Upper lobe of left lung (tissue), 6 donors: Measurements from ENCODE around the gene KRTAP5-1. TPM values are rescaled to one million over a fixed set of nuclear protein-coding genes. Genes with fewer than 3 reads are reported as not detected.
"Not testable (repeated sequence)": the region's sequence is repeated elsewhere in the genome, so short reads cannot be mapped to it uniquely, and the experiment has no call there.

Experiments
- ATAC-seq, 2 donors: fragments of 200-7000 bp; cut with Tn5 transposase; one replicate each; pipeline ENCODE4 v1.9.1; 2022; ENCODE audit warnings: mild to moderate bottlenecking in 2 of 2, moderate library complexity in 2 of 2; ENCODE audit not compliant: low FRiP score in 2 of 2
- DNase-seq, 2 donors: peaks; one replicate each; pipeline ENCODE4 v3.0.0-alpha.2; 2019 to 2020
- H3K27ac ChIP-seq, 4 donors: fragments of 200-600 bp; sonication (generic); one replicate each; pipeline ENCODE4 v1.5.1; 2016 to 2019
- H3K27me3 ChIP-seq, 4 donors: fragments of 200-600 bp; sonication (generic); one replicate each; pipeline ENCODE4 v1.5.1; 2017 to 2019
- H3K36me3 ChIP-seq, 4 donors: fragments of 200-600 bp; sonication (generic); one replicate each; pipeline ENCODE4 v1.5.1; 2016 to 2019
- H3K4me1 ChIP-seq, 4 donors: fragments of 200-600 bp; sonication (generic); one replicate each; pipeline ENCODE4 v1.5.1; 2018 to 2019
- H3K4me3 ChIP-seq, 4 donors: fragments of 200-600 bp; sonication (generic); one replicate each; pipeline ENCODE4 v1.5.1; 2017 to 2019; ENCODE audit warnings: mild to moderate bottlenecking in 2 of 4, moderate library complexity in 1 of 4
- H3K9me3 ChIP-seq, 4 donors: fragments of 200-600 bp; sonication (generic); one replicate each; pipeline ENCODE4 v1.5.1; 2018 to 2019
- EP300 ChIP-seq, 4 donors: sonication (generic); formaldehyde crosslinking; IDR thresholded peaks; one replicate each; pipeline ENCODE4 v1.5.1; 2017; ENCODE audit warnings: antibody characterized with exemption in 4 of 4, control low read depth in 2 of 4
- POLR2A ChIP-seq, 4 donors: fragments of 450-650 bp; IDR thresholded peaks; one replicate each; pipeline ENCODE4 v1.5.1; 2016 to 2017; ENCODE audit warnings: antibody characterized with exemption in 4 of 4, mild to moderate bottlenecking in 2 of 4
- POLR2AphosphoS5 ChIP-seq, 2 donors: sonication (generic); formaldehyde crosslinking; IDR thresholded peaks; one replicate each; pipeline ENCODE4 v1.5.1; 2017; ENCODE audit warnings: antibody characterized with exemption in 2 of 2
- WGBS, 2 donors: methylation state at CpG; one replicate each; pipeline ENCODE4 v1.1.5; 2017 to 2018; 5-methylcytosine and 5-hydroxymethylcytosine counted together
- total RNA-seq, 6 donors: library from RNA; depleted of rRNA in 4 of 6; stranded (reverse); fragments of >200 nt in 4 of 6; gene quantifications; one replicate each; pipeline versions ENCODE4 v1.1.0 to v1.2.1, GENCODE V29; 2016 to 2021
- TF ChIP-seq, protein P1 (sequence below), 6 experiments: fragments of 450-650 bp in 4 of 6; fragments of 200-600 bp in 2 of 6; sonication (generic) in 2 of 6; IDR thresholded peaks; one replicate each; pipeline ENCODE4 v1.5.1; 2016 to 2019; ENCODE audit warnings: antibody characterized with exemption in 6 of 6
- donor health status: DM: no; HTN: no; CAD: no; lungs with moderate emphysema.
- donor health status: DM: no; HTN: yes; CAD: no; lungs with severe emphysema.

Gene KRTAP5-1
- total RNA-seq, 6 donors from 2014 or later, result not detected

DNA sequence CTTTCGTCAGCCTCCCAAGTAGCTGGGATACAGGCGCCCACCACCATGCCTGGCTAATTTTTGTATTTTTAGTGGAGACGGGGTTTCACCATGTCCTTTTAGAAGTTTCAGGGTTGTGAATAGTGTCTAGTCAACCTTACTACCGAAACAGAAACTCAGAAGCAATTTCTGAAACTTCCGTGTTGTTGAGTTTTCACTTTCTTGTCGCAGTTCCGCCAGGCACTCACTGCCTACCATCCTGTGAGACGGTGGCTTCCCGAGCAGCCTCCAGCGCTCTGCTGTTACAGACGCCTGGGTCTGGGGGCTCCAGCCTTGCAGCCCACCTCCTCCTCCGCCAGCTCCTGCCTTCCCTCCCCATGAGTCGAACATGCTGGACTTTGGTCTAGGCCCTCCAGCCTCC, 20.8 kb upstream of the KRTAP5-1 start:
- not testable (repeated sequence) for H3K27me3 ChIP-seq, H3K36me3 ChIP-seq, H3K27ac ChIP-seq, H3K4me3 ChIP-seq, ATAC-seq, DNase-seq, H3K9me3 ChIP-seq, H3K4me1 ChIP-seq
- WGBS, 2 donors, result 83 to 91% methylated on average over 12 to 13 of the region's 13 CpGs

DNA sequence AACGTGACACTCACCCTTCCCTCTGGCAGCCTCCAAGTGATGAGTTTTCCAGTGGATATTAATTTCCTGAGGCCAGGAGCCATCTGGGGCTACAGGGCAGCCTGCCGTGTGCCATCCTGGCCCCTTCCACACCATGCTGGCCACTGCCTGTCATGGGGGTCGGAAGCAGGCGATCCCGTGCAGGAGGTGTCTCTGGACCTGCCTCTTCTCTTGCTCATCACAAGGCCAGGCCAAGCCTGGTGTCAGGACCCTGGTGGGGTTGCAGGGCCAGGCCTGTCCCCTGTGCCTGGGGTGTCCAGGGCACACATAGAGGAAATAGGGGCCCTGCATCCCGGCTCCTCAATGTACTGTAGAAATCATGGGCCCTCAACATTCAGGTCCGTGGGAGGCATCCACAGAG, 19.6 kb upstream of the KRTAP5-1 start:
- H3K27ac ChIP-seq, result no peak overlapping the region
- ATAC-seq (no peak), DNase-seq (peak in 1 of 2 donors; percentile 50)
- H3K9me3 ChIP-seq, result no peaks in the 10 kb centered on the region
- 84 to 88% methylated on average over 6 to 7 of the region's 7 CpGs for WGBS, 2 donors
- H3K27me3 ChIP-seq, result no peaks in the 10 kb centered on the region
- H3K36me3 ChIP-seq, result no peaks in the 10 kb centered on the region
- H3K4me1 ChIP-seq, result no peaks in the 10 kb centered on the region
- no peak overlapping the region for H3K4me3 ChIP-seq
- TF ChIP-seq EP300 (IDR thresholded peaks at IDR 0.05), result no peak

DNA sequence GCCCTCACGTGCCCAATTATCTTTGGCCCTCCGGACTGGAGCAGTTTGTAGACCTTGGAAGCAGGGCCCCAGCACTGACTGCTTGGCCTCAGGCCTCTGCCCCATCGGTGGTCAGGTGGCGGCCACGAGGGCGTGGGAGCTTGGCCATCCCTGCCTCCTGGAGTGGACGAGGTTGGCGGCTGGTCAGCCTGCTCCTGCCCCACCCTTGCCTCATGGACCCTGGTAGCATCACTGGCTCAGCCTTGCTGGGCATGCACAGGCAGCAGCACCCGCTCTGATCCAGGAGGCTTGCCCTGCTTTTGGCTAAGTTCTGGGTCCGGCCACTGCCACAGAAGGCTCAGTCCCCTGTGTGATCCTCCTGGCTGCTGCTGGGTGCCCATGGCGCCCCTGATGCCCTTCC, 19.1 kb upstream of the KRTAP5-1 start:
- DNase-seq, result peak in 1 of 2 donors; percentile 74
- no peaks in the 10 kb centered on the region for H3K27me3 ChIP-seq
- TF ChIP-seq EP300 (IDR thresholded peaks at IDR 0.05), result no peak
- TF ChIP-seq POLR2A (IDR thresholded peaks at IDR 0.05), result no peak
- TF ChIP-seq, protein P1, sequence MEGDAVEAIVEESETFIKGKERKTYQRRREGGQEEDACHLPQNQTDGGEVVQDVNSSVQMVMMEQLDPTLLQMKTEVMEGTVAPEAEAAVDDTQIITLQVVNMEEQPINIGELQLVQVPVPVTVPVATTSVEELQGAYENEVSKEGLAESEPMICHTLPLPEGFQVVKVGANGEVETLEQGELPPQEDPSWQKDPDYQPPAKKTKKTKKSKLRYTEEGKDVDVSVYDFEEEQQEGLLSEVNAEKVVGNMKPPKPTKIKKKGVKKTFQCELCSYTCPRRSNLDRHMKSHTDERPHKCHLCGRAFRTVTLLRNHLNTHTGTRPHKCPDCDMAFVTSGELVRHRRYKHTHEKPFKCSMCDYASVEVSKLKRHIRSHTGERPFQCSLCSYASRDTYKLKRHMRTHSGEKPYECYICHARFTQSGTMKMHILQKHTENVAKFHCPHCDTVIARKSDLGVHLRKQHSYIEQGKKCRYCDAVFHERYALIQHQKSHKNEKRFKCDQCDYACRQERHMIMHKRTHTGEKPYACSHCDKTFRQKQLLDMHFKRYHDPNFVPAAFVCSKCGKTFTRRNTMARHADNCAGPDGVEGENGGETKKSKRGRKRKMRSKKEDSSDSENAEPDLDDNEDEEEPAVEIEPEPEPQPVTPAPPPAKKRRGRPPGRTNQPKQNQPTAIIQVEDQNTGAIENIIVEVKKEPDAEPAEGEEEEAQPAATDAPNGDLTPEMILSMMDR (IDR thresholded peaks at IDR 0.05), result no peak
- no peak for TF ChIP-seq POLR2AphosphoS5 (IDR thresholded peaks at IDR 0.05)
- WGBS, 2 donors, result 92 to 94% methylated on average over 8 of the region's 11 CpGs
- H3K27ac ChIP-seq, result no peak overlapping the region
- H3K9me3 ChIP-seq, result no peaks in the 10 kb centered on the region
- H3K4me1 ChIP-seq, result no peaks in the 10 kb centered on the region
- no peak overlapping the region for H3K4me3 ChIP-seq
- no peak for ATAC-seq
- no peaks in the 10 kb centered on the region for H3K36me3 ChIP-seq

DNA sequence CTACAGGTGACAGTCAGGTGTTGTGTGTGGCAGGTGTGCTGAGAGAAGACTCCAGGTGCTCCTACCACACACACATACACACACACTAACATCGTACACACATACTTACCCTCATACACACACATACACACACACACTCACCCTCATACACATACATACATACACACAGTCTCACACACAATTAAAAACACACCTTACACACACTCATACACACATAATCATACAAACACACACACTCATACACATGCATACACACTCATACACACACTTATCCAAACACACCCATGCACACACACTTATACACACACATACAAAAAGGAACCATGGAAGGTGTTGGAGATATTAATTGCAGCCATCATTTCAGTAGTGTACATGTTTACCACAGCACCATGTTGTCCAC, 18.5 kb upstream of the KRTAP5-1 start:
- TF ChIP-seq, protein P1 (IDR thresholded peaks at IDR 0.05), result no peak
- no peak for TF ChIP-seq EP300 (IDR thresholded peaks at IDR 0.05)
- TF ChIP-seq POLR2AphosphoS5 (IDR thresholded peaks at IDR 0.05), result no peak
- no peak for TF ChIP-seq POLR2A (IDR thresholded peaks at IDR 0.05)

DNA sequence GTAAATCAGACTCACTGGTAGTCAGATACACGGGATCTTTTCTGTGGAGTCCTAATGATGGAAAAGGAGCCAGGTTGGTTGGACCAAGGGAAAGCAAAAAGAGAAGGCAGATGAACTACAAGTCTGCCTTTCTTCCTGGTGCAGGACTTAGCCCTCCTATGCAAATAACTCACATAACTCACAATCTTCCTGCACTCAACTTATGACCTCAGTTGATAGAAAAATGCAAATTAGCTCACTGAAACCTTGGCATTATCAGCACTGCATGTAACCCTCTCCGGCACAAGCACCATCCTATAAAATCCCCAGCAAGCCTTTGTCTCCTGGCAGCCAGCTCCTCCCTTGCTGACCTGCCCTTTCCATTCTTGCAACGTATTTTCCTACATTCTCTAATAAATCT, 16.6 kb upstream of the KRTAP5-1 start:
- not testable (repeated sequence) for H3K27ac ChIP-seq, H3K4me3 ChIP-seq, DNase-seq, H3K36me3 ChIP-seq, H3K4me1 ChIP-seq, H3K27me3 ChIP-seq, H3K9me3 ChIP-seq, ATAC-seq
- 68 to 70% methylated on average over 3 of the region's 3 CpGs for WGBS, 2 donors

More for the DNA sequence above, 18.5 kb upstream of the KRTAP5-1 start:
- ATAC-seq (peak in 1 of 2 donors; percentile 20), DNase-seq (no peak)
- Histone ChIP-seq H3K4me1 (no peaks in the 10 kb centered on the region), H3K27me3 (no peaks in the 10 kb centered on the region), H3K36me3 (no peaks in the 10 kb centered on the region), H3K27ac (no peak overlapping the region), H3K4me3 (no peak overlapping the region), H3K9me3 (no peaks in the 10 kb centered on the region)
- 63 to 92% methylated on average over 1 of the region's 1 CpG for WGBS, 2 donors

DNA sequence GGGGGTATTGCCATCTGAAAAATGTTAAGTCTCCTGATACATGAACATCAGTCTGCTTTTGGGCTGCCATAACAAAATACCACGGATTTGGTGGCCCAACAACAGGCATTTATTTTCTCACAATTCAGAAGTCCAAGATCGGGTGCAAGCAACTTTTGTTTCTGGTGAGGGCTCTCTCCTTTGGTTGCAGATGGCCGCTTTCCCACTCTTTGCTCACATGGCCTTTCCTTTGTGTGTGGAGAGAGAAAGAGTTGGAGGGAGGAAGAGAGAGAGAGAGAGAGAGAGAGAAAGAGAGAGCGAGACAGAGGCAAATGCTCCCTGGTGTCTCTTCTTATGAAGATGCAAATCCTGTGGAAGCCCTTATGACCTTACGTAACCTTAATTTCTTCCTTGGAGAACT, 15.5 kb upstream of the KRTAP5-1 start:
- 71 to 82% methylated on average over 5 of the region's 5 CpGs for WGBS, 2 donors
- H3K36me3 ChIP-seq, result no peaks in the 10 kb centered on the region
- H3K4me3 ChIP-seq, result no peak overlapping the region
- H3K27ac ChIP-seq, result no peak overlapping the region
- no peaks in the 10 kb centered on the region for H3K9me3 ChIP-seq
- H3K4me1 ChIP-seq, result no peaks in the 10 kb centered on the region
- TF ChIP-seq POLR2AphosphoS5 (IDR thresholded peaks at IDR 0.05), result no peak
- ATAC-seq (no peak), DNase-seq (no peak)
- no peaks in the 10 kb centered on the region for H3K27me3 ChIP-seq

DNA sequence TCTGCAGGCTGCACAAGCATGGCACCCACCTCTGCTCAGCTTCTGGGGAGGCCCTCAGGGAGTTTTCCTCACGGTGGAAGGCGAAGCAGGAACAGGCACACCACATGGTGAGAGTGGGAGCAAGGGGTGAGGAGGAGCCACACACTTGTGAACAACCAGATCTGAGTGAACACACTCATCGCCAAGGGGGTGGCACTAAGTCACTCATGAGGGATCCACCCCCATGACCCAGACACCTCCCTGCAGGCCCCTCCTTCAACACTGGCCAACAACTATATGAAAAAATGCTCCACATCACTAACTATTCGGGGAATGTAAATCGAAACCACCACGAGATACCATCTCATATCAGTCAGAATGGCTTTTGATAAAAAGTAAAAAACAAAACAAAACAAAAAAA, 13.7 kb upstream of the KRTAP5-1 start:
- H3K9me3 ChIP-seq, result no peaks in the 10 kb centered on the region
- no peaks in the 10 kb centered on the region for H3K27me3 ChIP-seq
- no peak overlapping the region for H3K4me3 ChIP-seq
- WGBS, 2 donors, result 57 to 62% methylated on average over 4 to 6 of the region's 6 CpGs
- TF ChIP-seq, protein P1 (IDR thresholded peaks at IDR 0.05), result no peak
- ATAC-seq (no peak), DNase-seq (no peak)
- H3K36me3 ChIP-seq, result no peaks in the 10 kb centered on the region
- H3K4me1 ChIP-seq, result no peaks in the 10 kb centered on the region
- no peak overlapping the region for H3K27ac ChIP-seq

DNA sequence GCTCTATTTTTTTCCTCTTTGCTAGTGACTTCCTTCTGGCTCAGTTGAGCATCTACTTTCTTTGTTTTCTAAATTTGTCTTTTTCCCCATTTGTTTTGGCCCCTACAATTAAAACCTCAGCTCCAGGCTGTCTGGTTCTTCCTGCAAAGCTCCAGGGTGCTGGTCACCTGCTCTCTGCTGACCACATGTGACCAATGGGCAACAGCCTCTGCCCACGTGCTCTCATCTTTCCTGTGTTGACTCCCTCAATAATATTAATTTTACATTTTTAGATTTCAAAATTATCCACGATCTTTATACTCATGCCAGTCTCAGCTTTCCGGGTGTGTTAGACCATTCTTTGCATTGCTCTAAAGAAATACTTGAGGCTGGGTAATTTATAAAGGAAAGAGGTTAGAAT, 13.3 kb upstream of the KRTAP5-1 start:
- ATAC-seq, result not testable (repeated sequence)

More for the DNA sequence above, 13.3 kb upstream of the KRTAP5-1 start:
- not testable (repeated sequence) for DNase-seq, H3K4me1 ChIP-seq, H3K27me3 ChIP-seq, H3K4me3 ChIP-seq, H3K9me3 ChIP-seq, H3K36me3 ChIP-seq, H3K27ac ChIP-seq
- WGBS, 2 donors, result 74 to 82% methylated on average over 3 of the region's 3 CpGs
